ENCODE data around the gene FAM168A. TPM values are rescaled to one million over a fixed set of nuclear protein-coding genes. Genes with fewer than 3 reads are reported as not detected.

Gene FAM168A
- total RNA-seq, 1 experiment from 2014 or later, result 21.1 TPM

DNA sequence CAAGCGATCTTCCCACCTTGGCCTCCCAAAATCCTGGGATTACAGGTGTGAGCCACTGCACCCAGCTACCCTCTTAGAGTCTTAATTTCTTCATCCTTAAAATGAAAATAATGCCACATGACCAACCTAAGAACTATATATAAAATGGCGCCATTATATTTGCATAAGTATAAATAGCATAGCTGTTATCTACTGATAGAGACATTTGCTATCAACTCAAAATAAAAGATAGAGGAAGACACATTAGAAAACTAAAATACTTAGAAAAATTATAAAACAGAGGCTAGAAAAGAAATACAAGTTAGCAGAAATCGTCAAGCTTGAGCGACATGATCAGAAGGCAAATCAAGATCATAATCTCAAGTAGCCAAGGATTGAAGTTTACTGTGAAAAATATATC is 6.2 kb downstream of the FAM168A start:
- Histone ChIP-seq H3K27ac (ENCODE audit: insufficient read length, low read depth, low read length) (no peak overlapping the region), H4K91ac (ENCODE audit: insufficient read length, low read depth, low read length) (no peak overlapping the region), H3K79me1 (ENCODE audit: insufficient read depth, low read depth, low read length, poor library complexity, severe bottlenecking) (peaks cover 3% of the 10 kb centered on the region), H3K23me2 (ENCODE audit: insufficient read length, low read depth, low read length, poor library complexity, severe bottlenecking) (peaks cover 2% of the 10 kb centered on the region), H2AFZ (ENCODE audit: low read length) (no peak overlapping the region), H3K23ac (ENCODE audit: insufficient read length, low read depth, low read length) (no peak overlapping the region), H2BK12ac (ENCODE audit: insufficient read length, low read depth, low read length) (no peak overlapping the region), H4K5ac (ENCODE audit: insufficient read length, low read depth, low read length) (no peak overlapping the region), H3K4me1 (ENCODE audit: insufficient read depth, low read length) (peaks cover 7% of the 10 kb centered on the region), H2AK5ac (ENCODE audit: insufficient read length, low read length) (no peak overlapping the region), H3K14ac (ENCODE audit: insufficient read depth, low read length) (no peak overlapping the region), H4K20me1 (ENCODE audit: control insufficient read depth, insufficient read depth, insufficient read length) (no peaks in the 10 kb centered on the region), H3K4ac (ENCODE audit: low read depth, low read length) (no peak overlapping the region), H3K9me3 (ENCODE audit: control insufficient read depth, low read depth, low read length) (no peaks in the 10 kb centered on the region), H3K4me2 (ENCODE audit: insufficient read depth, insufficient read length, low read length) (no peak overlapping the region), H3K56ac (ENCODE audit: insufficient read length, low read depth, low read length) (no peak overlapping the region), H3K27me3 (ENCODE audit: insufficient read depth, low read length) (no peaks in the 10 kb centered on the region), H2BK15ac (ENCODE audit: low read depth, low read length) (no peak overlapping the region), H2BK5ac (ENCODE audit: insufficient read length, low read length) (no peak overlapping the region), H2BK120ac (ENCODE audit: low read depth, low read length, poor library complexity, severe bottlenecking) (no peak overlapping the region), H3K18ac (ENCODE audit: insufficient read length, low read depth, low read length) (no peak overlapping the region), H3T11ph (ENCODE audit: low read length) (no peak overlapping the region), H4K8ac (replicated peaks; ENCODE audit: insufficient read length, low read depth, low read length) (no peak overlapping the region), H3K79me2 (ENCODE audit: insufficient read depth, low read length) (peaks cover 4% of the 10 kb centered on the region; the same call in 1 of the 2 replicates), H2BK20ac (ENCODE audit: low read depth, low read length, poor library complexity, severe bottlenecking) (no peak overlapping the region), H3K9ac (ENCODE audit: extremely low read depth, insufficient read length, low read length) (no peak overlapping the region)
- WGBS (ENCODE audit: extremely low coverage, insufficient read length, low lambda C conversion rate), result no CpG with 5 or more reads among the region's 4 CpGs
- no peak for DNase-seq
- no peak overlapping the region; a peak in 2 of 7 replicates for H3K27ac Mint-ChIP-seq
- H3K4me1 Mint-ChIP-seq, result peaks cover 27 to 42% of the 10 kb centered on the region in 2 experiments
- H3K4me3 Mint-ChIP-seq, result no peak overlapping the region
- peaks cover 0 to 4% (median 0%) of the 10 kb centered on the region in 3 experiments; a peak in 3 of 7 replicates for H3K36me3 Mint-ChIP-seq (ENCODE audit: insufficient read depth in 1 of 3, low read depth in 3 of 3)
- H3K9me3 Mint-ChIP-seq, result no peaks in the 10 kb centered on the region
- TF ChIP-seq CTCF (conservative IDR thresholded peaks at IDR 0.05), result no peak
- no peaks in the 10 kb centered on the region for H3K27me3 Mint-ChIP-seq (ENCODE audit: low read depth)
